Esophagus muscularis mucosa (tissue), 4 donors: ENCODE measurements around the gene RAPGEF2. TPM values are rescaled to one million over a fixed set of nuclear protein-coding genes. Genes with fewer than 3 reads are reported as not detected.
A peak's percentile ranks its signal among the peaks of the same experiment; 100 is the strongest.

Experiments used
- DNase-seq: peaks from one replicate; pipeline ENCODE4 v3.0.0-alpha.2; 2017; ENCODE audit errors: extremely low spot score
- H3K27ac ChIP-seq, 4 donors: fragments of 200-600 bp; sonication (generic); replicated peaks in 1 of 4; 1 replicate in 3 of 4; 2 replicates in 1 of 4; pipeline ENCODE4 v1.5.1; 2016 to 2019; ENCODE audit warnings: mild to moderate bottlenecking in 1 of 4
- H3K27me3 ChIP-seq, 4 donors: fragments of 200-600 bp; sonication (generic); one replicate each; pipeline versions ENCODE4 v1.5.1 to v1.6.0; 2016 to 2019
- H3K36me3 ChIP-seq, 4 donors: fragments of 200-600 bp; sonication (generic); one replicate each; pipeline ENCODE4 v1.5.1; 2016 to 2019
- H3K4me1 ChIP-seq, 4 donors: fragments of 200-600 bp; sonication (generic); one replicate each; pipeline ENCODE4 v1.5.1; 2016 to 2019
- H3K4me3 ChIP-seq, 4 donors: fragments of 200-600 bp; sonication (generic); 1 replicate in 2 of 4; 2 replicates in 2 of 4; pipeline ENCODE4 v1.5.1; 2016 to 2019; ENCODE audit warnings: mild to moderate bottlenecking in 4 of 4, moderate library complexity in 1 of 4
- H3K9me3 ChIP-seq, 4 donors: fragments of 200-600 bp; sonication (generic); 1 replicate in 3 of 4; 2 replicates in 1 of 4; pipeline ENCODE4 v1.5.1; 2016 to 2019
- EP300 ChIP-seq: sonication (generic); formaldehyde crosslinking; IDR thresholded peaks from one replicate; pipeline ENCODE4 v1.6.1; 2017; ENCODE audit warnings: antibody characterized with exemption
- POLR2A ChIP-seq: fragments of 450-650 bp; IDR thresholded peaks from one replicate; pipeline ENCODE4 v1.6.1; 2017; ENCODE audit warnings: antibody characterized with exemption, moderate library complexity, mild to moderate bottlenecking, low read depth
- POLR2AphosphoS5 ChIP-seq, 2 donors: sonication (generic); formaldehyde crosslinking; IDR thresholded peaks; one replicate each; pipeline ENCODE4 v1.6.1; 2017; ENCODE audit warnings: antibody characterized with exemption in 2 of 2
- WGBS: methylation state at CpG from one replicate; pipeline ENCODE4 v1.1.5; 2018; 5-methylcytosine and 5-hydroxymethylcytosine counted together
- intact Hi-C: fragments of 100-400 bp; cut with DNase I; formaldehyde crosslinking; loops from one replicate; pipeline ENCODE4 v1.15.1; 2023
- total RNA-seq, 4 donors: library from RNA; depleted of rRNA; stranded (reverse); fragments of >200 nt; gene quantifications; one replicate each; pipeline versions ENCODE4 v1.1.0 to v1.2.1, GENCODE V29; 2016
- TF ChIP-seq, protein P1 (sequence below), 3 experiments: fragments of 200-600 bp in 2 of 3; fragments of 450-650 bp in 1 of 3; sonication (generic) in 2 of 3; IDR thresholded peaks; one replicate each; pipeline ENCODE4 v1.5.1; 2017 to 2019; ENCODE audit warnings: antibody characterized with exemption in 3 of 3, mild to moderate bottlenecking in 2 of 3, moderate library complexity in 1 of 3

RAPGEF2 gene
- total RNA-seq, 4 donors from 2014 or later: 55.6 to 61.5 (median 58.4) TPM

DNA sequence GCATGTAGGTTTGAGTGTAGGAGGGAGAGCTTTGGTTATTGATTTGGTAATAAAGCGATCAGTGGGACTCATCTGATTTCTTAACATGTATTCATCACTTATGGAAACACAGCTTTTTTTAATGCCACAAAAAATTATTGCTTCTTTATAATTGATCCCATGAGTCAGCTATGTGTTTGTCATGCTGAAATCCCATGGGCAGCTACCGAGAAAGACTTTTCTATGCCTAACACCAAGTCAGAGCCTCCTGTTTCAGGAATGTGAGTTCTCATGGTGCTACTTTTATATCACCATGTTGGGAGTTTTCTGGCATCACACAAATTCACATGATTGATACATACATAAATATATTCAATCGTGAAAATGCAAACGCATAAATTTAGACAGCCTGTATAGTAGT, 165.7 kb downstream of the RAPGEF2 start:
- 73% methylated on average over 4 of the region's 4 CpGs for WGBS
- H3K4me3 ChIP-seq: peak overlapping the region in 2 of 4 donors; percentile 6 to 21
- no peaks in the 10 kb centered on the region for H3K36me3 ChIP-seq
- no peaks in the 10 kb centered on the region for H3K9me3 ChIP-seq
- intact Hi-C loops: no loop called here
- no peaks in the 10 kb centered on the region for H3K27me3 ChIP-seq
- DNase-seq: no peak
- no peak for TF ChIP-seq POLR2A
- no peak for TF ChIP-seq POLR2AphosphoS5 (IDR thresholded peaks at IDR 0.05)
- no peak for TF ChIP-seq EP300
- TF ChIP-seq, protein P1, sequence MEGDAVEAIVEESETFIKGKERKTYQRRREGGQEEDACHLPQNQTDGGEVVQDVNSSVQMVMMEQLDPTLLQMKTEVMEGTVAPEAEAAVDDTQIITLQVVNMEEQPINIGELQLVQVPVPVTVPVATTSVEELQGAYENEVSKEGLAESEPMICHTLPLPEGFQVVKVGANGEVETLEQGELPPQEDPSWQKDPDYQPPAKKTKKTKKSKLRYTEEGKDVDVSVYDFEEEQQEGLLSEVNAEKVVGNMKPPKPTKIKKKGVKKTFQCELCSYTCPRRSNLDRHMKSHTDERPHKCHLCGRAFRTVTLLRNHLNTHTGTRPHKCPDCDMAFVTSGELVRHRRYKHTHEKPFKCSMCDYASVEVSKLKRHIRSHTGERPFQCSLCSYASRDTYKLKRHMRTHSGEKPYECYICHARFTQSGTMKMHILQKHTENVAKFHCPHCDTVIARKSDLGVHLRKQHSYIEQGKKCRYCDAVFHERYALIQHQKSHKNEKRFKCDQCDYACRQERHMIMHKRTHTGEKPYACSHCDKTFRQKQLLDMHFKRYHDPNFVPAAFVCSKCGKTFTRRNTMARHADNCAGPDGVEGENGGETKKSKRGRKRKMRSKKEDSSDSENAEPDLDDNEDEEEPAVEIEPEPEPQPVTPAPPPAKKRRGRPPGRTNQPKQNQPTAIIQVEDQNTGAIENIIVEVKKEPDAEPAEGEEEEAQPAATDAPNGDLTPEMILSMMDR (IDR thresholded peaks at IDR 0.05): no peak
- peaks cover 39 to 49% (median 42%) of the 10 kb centered on the region in 4 donors for H3K4me1 ChIP-seq
- peak overlapping the region in 1 of 4 donors; percentile 57 for H3K27ac ChIP-seq

DNA sequence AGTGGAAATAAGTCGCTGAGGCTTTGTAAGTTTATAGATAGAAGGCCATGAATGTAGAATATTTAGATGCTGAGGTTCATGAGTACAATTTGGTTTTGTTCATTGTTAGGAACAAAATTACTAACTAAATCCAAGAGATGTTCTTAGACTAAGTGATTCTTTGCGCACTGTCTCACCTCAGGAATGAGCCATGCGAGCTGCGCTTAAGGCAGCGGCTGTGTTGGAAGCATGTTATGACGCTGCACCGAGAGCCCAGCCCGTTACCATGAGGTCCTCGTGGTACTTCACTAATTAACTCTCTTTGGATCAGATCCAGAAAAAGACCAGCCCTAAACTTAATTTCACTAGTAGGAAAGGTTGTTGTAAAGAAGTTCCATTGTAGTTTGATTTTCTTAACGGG, 166.2 kb downstream of the RAPGEF2 start:
- intact Hi-C loops: no loop called here
- no peak overlapping the region for H3K27ac ChIP-seq
- H3K27me3 ChIP-seq: no peaks in the 10 kb centered on the region
- H3K9me3 ChIP-seq: no peaks in the 10 kb centered on the region
- H3K4me3 ChIP-seq: peak overlapping the region in 2 of 4 donors; percentile 6 to 21
- 91% methylated on average over 10 of the region's 10 CpGs for WGBS
- peaks cover 43 to 50% (median 46%) of the 10 kb centered on the region in 4 donors for H3K4me1 ChIP-seq
- TF ChIP-seq EP300: no peak
- no peak for TF ChIP-seq POLR2A
- TF ChIP-seq, protein P1 (IDR thresholded peaks at IDR 0.05): no peak
- TF ChIP-seq POLR2AphosphoS5 (IDR thresholded peaks at IDR 0.05): no peak
- DNase-seq: no peak
- H3K36me3 ChIP-seq: no peaks in the 10 kb centered on the region

DNA sequence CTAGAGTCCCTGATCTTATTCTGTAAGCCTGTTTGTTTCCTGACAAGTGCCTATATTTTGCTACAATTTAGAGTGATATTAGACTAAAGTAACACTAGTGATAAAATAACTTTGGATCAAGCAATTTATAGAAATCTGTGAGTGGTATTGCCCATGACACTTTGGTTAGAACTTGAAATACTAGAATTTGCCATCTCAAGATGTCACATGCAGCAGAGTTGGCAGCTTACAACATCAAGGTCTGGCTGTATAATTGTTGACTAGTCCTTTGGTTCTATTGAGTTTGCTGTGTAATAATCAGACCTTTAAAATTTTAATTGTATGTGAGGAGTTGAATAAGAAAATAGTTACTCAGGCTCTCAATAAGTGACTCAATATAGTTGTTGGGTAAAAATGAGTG, 167.1 kb downstream of the RAPGEF2 start:
- no peaks in the 10 kb centered on the region for H3K36me3 ChIP-seq
- TF ChIP-seq POLR2AphosphoS5 (IDR thresholded peaks at IDR 0.05) (no peak), POLR2A (no peak), EP300 (no peak)
- TF ChIP-seq, protein P1 (IDR thresholded peaks at IDR 0.05): no peak
- no peak overlapping the region for H3K27ac ChIP-seq
- H3K4me3 ChIP-seq: no peak overlapping the region
- DNase-seq: no peak
- H3K27me3 ChIP-seq: no peaks in the 10 kb centered on the region
- intact Hi-C loops: no loop called here
- H3K4me1 ChIP-seq: peaks cover 43 to 50% (median 46%) of the 10 kb centered on the region in 4 donors
- no peaks in the 10 kb centered on the region for H3K9me3 ChIP-seq

DNA sequence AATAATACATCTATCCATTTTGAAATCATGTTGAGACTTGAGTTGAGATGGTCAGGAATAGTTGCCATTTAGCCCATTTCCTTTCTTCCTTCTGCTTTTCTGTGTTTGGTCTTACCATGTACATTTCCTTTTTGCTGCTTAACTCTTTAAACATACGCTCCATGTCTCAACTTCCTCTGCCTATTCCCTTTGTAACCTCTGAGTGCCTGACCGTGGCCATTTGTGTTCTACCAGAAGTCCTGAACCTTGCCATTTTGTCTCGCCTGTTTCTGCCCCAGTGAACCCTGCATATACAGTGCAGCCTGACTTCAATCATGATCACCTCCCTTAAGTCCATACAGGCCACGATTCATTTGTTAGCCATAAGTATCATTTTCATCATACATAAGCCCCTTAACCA, 169.0 kb downstream of the RAPGEF2 start:
- DNase-seq: no peak
- no peaks in the 10 kb centered on the region for H3K27me3 ChIP-seq
- no peak for TF ChIP-seq EP300
- no peaks in the 10 kb centered on the region for H3K36me3 ChIP-seq
- H3K4me3 ChIP-seq: no peak overlapping the region
- H3K9me3 ChIP-seq: no peaks in the 10 kb centered on the region
- intact Hi-C loops: no loop called here
- WGBS: 64% methylated on average over 4 of the region's 4 CpGs
- no peak overlapping the region for H3K27ac ChIP-seq
- H3K4me1 ChIP-seq: peaks cover 36 to 47% (median 42%) of the 10 kb centered on the region in 4 donors

DNA sequence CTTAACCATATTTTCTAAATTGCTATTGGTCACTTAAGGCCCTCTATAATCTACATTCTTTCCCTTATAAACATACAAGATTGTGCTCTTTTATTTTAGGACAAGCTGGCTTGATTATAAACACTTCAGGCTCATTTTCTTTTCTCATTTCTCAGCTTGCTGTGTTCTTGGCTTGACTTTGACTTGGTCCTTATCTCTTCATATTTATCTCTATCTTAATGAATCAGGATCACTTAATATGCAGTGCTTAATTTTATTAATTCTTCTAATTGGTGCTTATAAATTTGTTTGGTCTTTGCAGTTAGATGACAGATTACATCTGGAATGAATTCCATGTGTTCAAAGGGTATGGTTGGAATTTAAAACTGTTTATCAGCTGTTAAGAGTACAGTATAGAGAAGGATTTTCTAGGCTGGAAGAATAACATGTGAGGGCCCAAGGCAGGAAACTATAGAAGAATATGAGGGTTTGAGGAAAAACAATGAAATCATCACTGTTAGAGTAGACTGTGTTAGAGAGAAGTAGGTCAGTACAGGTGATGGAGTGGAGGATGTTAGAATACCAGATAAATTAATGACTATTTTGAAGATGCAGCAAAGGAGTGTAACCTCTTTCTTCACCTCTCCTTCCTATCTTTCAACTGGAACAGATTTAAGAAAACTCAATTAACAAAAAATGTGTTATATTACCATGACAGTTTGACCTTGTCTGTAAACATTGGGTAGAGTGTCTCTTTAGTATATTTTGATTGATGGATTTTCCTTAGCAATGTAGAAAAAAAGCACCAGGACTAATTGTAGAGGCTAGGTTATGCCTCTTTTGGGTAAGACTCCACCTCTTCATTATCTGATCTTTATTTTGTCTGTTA, 169.6 kb downstream of the RAPGEF2 start:
- Histone ChIP-seq H3K9me3 (no peaks in the 10 kb centered on the region), H3K27ac (no peak overlapping the region), H3K4me1 (peaks cover 30 to 41% (median 35%) of the 10 kb centered on the region in 4 donors), H3K4me3 (no peak overlapping the region), H3K27me3 (no peaks in the 10 kb centered on the region), H3K36me3 (no peaks in the 10 kb centered on the region)
- intact Hi-C loops: no loop called here
- no peak for DNase-seq
- no peak for TF ChIP-seq POLR2AphosphoS5 (IDR thresholded peaks at IDR 0.05)
- TF ChIP-seq, protein P1 (IDR thresholded peaks at IDR 0.05): no peak
- TF ChIP-seq EP300: no peak
- no peak for TF ChIP-seq POLR2A
